ENCODE measurements around the gene CHM.

GRCh38 chrX:86016139-86016538 is 31.2 kb downstream of the CHM start:
- no peak for TF ChIP-seq POLR2AphosphoS5 (IDR thresholded peaks at IDR 0.05; ENCODE audit: low read depth, low read length)
- TF ChIP-seq POLR2A (IDR thresholded peaks at IDR 0.05; ENCODE audit: low read depth, low read length): no peak
- TF ChIP-seq TAF1 (IDR thresholded peaks at IDR 0.05; ENCODE audit: borderline replicate concordance, low read depth, low read length): no peak
